Uterus (tissue), 2 donors: ENCODE results near the gene PTEN.

Experiments
- POLR2A ChIP-seq, 2 donors: fragments of 450-650 bp; IDR thresholded peaks; one replicate each; pipeline ENCODE4 v1.6.1; 2016; ENCODE audit warnings: antibody characterized with exemption in 2 of 2, mild to moderate bottlenecking in 1 of 2, moderate library complexity in 1 of 2
- TF ChIP-seq, protein P1 (sequence below), 4 experiments: fragments of 200-600 bp in 2 of 4; fragments of 450-650 bp in 2 of 4; sonication (generic) in 2 of 4; IDR thresholded peaks; one replicate each; pipeline ENCODE4 v1.5.1; 2016 to 2019; ENCODE audit warnings: antibody characterized with exemption in 4 of 4, mild to moderate bottlenecking in 2 of 4, moderate library complexity in 1 of 4

DNA sequence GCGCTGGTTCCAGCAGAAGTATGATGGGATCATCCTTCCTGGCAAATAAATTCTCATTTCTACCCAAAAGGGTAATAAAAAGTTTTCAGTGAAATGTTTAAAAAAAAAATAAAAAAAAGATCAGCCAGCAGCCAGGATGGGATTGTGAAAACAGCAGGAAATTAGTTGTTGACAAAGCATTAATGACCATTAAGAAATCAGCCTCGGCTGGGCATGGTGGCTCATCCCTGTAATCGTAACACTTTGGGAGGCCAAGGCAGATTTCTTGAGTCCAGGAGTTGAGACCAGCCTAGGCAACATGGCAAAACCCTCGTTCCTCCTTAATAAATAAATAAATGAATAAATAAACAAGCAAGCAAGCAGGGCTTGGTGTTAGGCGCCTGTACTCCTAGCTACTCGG is 82.6 kb downstream of the PTEN start:
- TF ChIP-seq, protein P1, sequence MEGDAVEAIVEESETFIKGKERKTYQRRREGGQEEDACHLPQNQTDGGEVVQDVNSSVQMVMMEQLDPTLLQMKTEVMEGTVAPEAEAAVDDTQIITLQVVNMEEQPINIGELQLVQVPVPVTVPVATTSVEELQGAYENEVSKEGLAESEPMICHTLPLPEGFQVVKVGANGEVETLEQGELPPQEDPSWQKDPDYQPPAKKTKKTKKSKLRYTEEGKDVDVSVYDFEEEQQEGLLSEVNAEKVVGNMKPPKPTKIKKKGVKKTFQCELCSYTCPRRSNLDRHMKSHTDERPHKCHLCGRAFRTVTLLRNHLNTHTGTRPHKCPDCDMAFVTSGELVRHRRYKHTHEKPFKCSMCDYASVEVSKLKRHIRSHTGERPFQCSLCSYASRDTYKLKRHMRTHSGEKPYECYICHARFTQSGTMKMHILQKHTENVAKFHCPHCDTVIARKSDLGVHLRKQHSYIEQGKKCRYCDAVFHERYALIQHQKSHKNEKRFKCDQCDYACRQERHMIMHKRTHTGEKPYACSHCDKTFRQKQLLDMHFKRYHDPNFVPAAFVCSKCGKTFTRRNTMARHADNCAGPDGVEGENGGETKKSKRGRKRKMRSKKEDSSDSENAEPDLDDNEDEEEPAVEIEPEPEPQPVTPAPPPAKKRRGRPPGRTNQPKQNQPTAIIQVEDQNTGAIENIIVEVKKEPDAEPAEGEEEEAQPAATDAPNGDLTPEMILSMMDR (IDR thresholded peaks at IDR 0.05): no peak
- no peak for TF ChIP-seq POLR2A (IDR thresholded peaks at IDR 0.05)
